GF-D8 (cell line): ENCODE results near the gene BNC2.

Source experiments
- DNase-seq: peaks from one replicate; lab custom pipeline; 2025; lab: John Stamatoyannopoulos, UW

Gene BNC2

DNA sequence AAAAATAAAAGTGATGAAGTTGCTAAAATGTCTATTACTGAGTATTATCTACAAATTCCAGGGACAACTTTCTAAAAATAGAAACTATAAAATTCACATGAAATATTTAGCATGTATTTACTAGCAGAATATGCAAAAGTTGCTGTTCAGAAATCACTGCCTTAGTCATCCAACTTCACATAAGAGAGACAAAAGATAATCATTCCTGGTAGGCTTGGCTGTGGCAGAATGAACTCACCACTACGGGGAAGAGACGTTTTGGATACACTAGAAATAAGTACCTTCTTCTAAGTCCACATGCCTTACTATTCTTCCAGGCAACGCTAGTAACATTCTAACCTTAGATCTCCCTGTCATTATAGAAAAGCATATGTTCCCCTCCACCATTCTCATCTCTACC lies 272.2 kb downstream of the BNC2 start:
- no peak for DNase-seq

DNA sequence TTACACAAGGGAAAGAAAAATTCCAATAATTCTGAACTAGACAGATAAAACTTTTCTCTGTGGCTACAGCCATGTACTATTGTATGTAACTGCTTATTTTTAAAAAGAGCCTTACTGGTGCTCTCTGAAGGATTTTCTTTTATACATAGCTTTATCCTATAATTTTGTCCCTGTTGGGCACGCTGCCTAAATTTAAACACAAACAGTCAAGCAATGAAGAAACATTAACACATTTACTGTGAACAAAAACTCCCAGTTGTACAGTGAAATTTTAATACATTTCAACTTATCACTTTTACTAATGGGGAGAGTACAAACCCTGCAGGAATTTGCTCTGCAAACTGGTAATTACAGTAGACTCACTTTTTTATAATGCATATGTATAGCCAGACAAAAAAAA lies 273.3 kb downstream of the BNC2 start:
- DNase-seq, result no peak

GRCh38 chr9:16595227-16595626 lies 275.2 kb downstream of the BNC2 start:
- DNase-seq, result no peak

- no peak for DNase-seq
These were observed 275.7 kb downstream of the BNC2 start for GRCh38 chr9:16594787-16595186.

- DNase-seq, result no peak
These were observed 276.7 kb downstream of the BNC2 start for GRCh38 chr9:16593746-16594145.

DNA sequence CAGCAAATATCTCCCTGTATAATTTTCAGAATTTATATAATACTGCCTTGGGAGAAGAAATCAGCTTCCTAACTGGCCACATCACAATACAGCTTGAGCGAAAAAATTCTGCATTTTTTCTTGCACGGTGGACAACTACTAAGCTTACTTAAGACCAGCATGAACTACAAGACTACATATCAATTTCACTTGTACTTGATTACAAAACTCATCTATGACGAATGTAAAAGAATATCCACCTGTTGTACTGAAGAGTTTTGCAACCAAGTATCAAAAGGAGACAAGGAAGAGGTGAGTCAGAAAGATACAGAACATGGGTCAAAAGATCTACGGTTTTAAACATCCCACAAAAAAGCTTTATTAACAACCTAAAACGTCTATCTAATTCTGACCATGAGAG lies 279.4 kb downstream of the BNC2 start:
- no peak for DNase-seq

- DNase-seq, result no peak
These were observed 284.9 kb downstream of the BNC2 start for GRCh38 chr9:16585591-16585990.

DNA sequence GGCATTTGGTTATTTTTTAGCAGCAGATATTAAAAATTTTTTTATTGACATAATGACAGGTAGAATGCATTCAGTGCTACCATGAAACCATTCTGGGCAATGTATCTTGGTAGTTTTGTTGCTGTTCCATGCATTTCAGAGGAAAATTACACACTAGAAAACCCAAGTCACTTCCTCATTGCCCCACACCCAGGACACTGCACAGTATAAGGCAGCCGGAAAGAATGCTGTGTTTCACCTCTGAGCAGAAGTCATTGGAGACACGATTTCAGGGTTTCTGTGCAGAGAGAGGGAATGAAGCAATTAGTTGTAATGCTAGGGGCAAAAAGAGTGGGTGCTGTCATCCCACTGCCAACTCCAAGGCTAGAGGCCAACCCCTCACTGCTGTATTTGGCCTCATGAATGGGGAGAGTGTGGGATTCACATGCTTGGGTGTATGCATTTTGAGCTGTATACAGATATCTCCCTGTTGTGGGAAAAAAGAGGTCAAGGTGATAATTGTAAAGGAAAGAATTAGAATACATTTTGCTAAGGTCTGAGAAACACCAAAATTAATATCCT lies 290.5 kb downstream of the BNC2 start:
- DNase-seq, result no peak

GRCh38 chr9:16575986-16576245 lies 294.6 kb downstream of the BNC2 start:
- DNase-seq, result no peak

GRCh38 chr9:16575142-16575985 lies 295.1 kb downstream of the BNC2 start:
- DNase-seq, result no peak

DNA sequence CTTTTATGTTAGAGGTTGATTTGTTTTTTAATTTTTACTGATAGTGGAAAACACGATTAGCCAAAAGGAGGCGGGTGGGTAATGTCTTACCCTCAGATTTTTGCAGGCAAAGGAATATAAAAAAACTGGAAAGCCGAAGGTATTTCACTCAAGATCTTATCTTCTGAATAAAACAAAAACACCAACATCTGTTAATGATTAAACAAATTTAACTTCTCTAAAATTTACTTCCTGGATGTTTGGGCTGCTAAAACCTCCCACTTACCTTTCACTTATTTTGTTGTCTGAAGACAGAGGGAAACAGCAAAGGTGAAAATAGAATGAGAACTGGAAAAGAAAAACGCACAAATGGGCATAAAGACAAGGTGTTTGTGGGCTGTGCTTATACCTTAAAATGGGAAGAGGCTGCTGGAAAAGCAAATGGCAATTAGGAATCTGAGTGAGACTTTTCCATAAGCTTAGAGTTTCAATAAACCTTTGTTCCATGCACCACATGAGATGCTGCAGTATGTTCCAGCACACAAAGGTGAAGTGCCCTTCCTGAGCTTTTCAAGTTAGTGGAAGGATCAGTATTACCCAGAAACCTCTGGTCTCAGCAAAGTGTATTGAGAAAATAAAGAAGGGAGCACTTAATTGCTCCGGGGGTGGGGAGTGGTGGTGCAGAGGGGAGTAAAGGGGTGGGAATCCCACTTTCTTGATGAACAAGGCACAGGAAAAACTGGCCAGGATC lies 298.3 kb downstream of the BNC2 start:
- no peak for DNase-seq

GRCh38 chr9:16571127-16571802 lies 299.2 kb downstream of the BNC2 start:
- DNase-seq, result no peak

DNA sequence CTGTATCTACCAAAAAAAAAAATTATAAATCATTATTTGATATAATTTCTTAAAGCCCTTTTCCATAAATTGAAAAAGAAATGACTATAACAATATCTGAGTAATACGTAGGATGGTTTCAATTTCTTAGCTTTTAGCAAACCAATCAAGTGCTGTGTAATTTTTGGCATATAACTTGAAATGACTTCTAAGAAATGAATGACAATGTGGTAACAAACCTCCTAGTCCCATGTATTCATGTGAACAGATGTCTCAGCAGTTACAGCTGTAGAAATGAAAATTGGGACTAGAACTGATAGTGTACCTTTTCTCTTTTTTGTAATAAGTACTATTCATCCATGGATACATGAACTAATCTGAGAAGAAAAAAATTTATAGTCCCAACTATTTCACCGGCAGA lies 307.0 kb downstream of the BNC2 start:
- no peak for DNase-seq

DNA sequence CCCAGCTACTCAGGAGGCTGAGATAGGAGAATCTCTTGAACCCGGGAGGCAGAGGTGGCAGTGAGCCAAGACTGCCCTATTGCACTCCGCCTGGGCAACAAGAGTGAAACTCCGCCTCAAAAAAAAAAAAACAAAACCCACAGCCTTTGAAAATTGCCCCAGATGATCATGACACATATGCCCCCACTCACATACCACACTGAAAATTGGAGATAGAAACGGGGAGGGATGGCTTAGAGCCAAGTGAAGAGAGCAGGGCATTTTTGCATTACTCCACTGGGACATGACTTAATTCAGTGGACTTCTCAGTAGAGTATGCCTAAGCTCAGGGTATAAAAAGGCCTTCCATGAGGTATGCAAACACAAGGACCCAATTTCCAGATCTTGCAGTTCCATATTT lies 309.3 kb downstream of the BNC2 start:
- no peak for DNase-seq

DNA sequence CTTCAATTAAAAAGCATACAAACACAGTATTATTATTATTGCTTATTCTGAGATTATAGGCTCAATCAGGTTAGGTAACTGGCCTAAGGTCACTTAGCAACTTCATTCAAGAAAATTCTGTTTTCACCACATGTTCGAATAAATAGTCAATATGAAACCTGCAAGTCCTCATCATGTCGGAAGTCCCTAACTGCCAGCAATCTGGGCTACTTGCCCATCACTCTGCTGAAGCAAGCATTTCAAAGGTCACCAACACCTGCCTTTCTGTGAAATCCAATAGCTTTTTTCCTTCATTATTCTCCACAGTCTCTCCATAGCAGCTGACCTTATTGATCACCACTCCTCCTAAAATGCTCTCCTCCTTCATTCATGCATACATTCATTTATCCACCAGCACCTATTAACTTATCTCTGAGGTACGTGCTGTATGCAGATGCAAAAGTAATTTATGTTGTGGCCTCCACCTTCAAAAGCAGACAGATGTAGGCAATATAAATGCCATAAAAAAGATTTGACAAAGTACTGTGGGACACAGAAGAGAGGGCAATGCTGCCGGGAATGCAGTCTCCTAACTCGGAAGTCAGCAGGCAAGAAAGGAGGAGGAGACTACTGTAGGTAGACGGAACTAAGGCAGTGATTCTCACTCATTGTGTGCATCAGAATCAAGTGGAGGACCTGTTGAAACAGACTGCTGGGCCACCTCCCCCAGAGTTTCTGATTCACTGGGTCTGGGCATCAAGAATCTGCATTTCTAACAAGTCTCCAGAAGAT lies 310.9 kb downstream of the BNC2 start:
- DNase-seq, result no peak

- DNase-seq, result no peak
These were observed 314.7 kb downstream of the BNC2 start for GRCh38 chr9:16555802-16556201.

DNA sequence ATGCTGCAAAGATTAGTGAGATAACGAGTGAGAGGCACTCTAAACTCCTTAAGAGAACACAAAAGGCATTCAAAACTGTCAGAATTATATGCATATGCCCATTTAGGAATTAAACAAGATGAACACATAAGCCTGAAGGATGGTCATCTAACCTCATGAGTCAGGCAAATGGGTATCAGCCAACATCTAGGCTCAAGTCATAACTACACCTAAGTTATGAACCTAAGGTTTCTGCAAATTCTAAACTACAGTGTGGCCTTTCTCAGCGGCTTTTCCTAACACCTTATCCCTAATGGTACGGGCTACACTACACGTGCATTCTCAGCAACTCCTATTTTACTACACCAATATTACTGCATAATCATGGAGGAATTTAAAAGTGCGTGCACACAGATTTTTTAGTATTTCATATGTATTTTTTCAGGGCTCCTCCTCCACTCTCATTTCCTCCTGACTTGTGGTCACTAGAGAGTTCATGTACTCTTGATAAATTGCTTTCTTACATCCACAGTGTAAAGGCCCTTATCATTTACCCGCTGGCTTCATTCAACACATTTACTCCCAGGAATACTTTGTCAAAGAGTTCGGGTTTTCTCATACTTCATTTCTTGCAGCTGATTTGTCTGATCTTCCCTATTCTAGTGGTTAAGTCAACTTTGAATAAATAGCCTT lies 316.5 kb downstream of the BNC2 start:
- DNase-seq, result no peak

GRCh38 chr9:16552252-16552651 lies 318.2 kb downstream of the BNC2 start:
- DNase-seq, result no peak

GRCh38 chr9:16551692-16552091 lies 318.8 kb downstream of the BNC2 start:
- no peak for DNase-seq

GRCh38 chr9:16545639-16546038 lies 324.8 kb downstream of the BNC2 start:
- DNase-seq, result no peak

- no peak for DNase-seq
These were observed 325.6 kb downstream of the BNC2 start for GRCh38 chr9:16544842-16545241.

DNA sequence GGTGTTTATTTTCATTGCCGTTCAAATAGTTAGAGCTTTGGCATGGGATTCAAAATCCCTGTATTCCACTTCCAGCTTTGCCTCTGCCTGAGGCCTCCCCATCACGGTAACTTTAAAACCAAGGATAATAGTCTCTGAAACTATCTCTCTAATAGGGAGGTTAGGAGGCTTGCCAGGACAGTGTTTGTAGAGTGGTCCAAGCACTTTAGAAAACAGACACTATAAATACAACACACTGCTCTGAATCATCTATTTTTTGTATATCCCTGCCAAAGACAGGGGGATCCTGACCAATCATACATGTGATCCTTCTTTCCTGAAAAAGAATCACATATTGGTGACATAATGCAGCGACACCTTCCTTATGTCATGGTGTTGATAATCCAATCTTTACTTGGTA lies 326.8 kb downstream of the BNC2 start:
- no peak for DNase-seq
